H1 (cell line): Measurements from ENCODE around the gene C17orf107. TPM values are rescaled to one million over a fixed set of nuclear protein-coding genes. Genes with fewer than 3 reads are reported as not detected.

Source experiments
- CTCF ChIA-PET: fragments of 300-600 bp; sonication (Branson Sonifier 250); formaldehyde crosslinking; loops from one replicate; lab custom pipeline; 2021; ENCODE audit not compliant: partially characterized antibody; lab: Charles Lee
- POLR2A ChIA-PET: fragments of 300-600 bp; sonication (Branson Sonifier 250); formaldehyde crosslinking; loops from one replicate; lab custom pipeline; 2021; ENCODE audit warnings: inconsistent platforms; ENCODE audit not compliant: partially characterized antibody; lab: Charles Lee
- DNase-seq, 2 experiments: peaks; one replicate each; pipeline versions ENCODE4 v3.0.0 to v3.0.0-alpha.2; 2010 to 2022; ENCODE audit warnings: low spot score in 2 of 2, low read depth in 1 of 2, mixed read lengths in 1 of 2
- FAIRE-seq: peaks from 2 replicates; lab custom pipeline; 2011; peaks lifted over from hg19 to GRCh38; lab: Jason Lieb, UNC
- H2AFZ ChIP-seq: 2 replicates; pipeline ENCODE4 v1.8.1; 2012; ENCODE audit warnings: low read length, inconsistent platforms
- H2AK5ac ChIP-seq: 2 replicates; pipeline ENCODE4 v1.6.1; 2013; ENCODE audit warnings: low read depth, low read length
- H2BK120ac ChIP-seq: replicated peaks from 2 replicates; pipeline ENCODE3; 2013; ENCODE audit warnings: low read depth, low read length, inconsistent platforms
- H2BK12ac ChIP-seq: 2 replicates; pipeline ENCODE4 v1.6.1; 2013; ENCODE audit warnings: low read depth, low read length
- H2BK15ac ChIP-seq: 2 replicates; pipeline ENCODE4 v1.6.1; 2013; ENCODE audit warnings: low read length
- H2BK20ac ChIP-seq: 2 replicates; pipeline ENCODE4 v1.6.1; 2013; ENCODE audit warnings: low read length
- H2BK5ac ChIP-seq: 2 replicates; pipeline ENCODE4 v1.6.1; 2013; ENCODE audit warnings: low read depth, low read length
- H3K14ac ChIP-seq: 2 replicates; pipeline ENCODE4 v1.6.1; 2013; ENCODE audit warnings: inconsistent platforms; ENCODE audit not compliant: insufficient read length
- H3K18ac ChIP-seq: 2 replicates; pipeline ENCODE4 v1.6.1; 2013; ENCODE audit warnings: low read length; ENCODE audit errors: extremely low read depth
- H3K23ac ChIP-seq: 2 replicates; pipeline ENCODE4 v1.6.1; 2013; ENCODE audit warnings: inconsistent platforms; ENCODE audit not compliant: insufficient read length
- H3K23me2 ChIP-seq: 2 replicates; pipeline ENCODE4 v1.6.1; 2013; ENCODE audit warnings: low read depth, low read length
- H3K27ac ChIP-seq: 2 replicates; pipeline ENCODE4 v1.6.1; 2011; ENCODE audit warnings: low read depth, low read length, inconsistent platforms
- H3K27me3 ChIP-seq, 4 experiments: replicated peaks in 1 of 4; 1 replicate in 1 of 4; 2 replicates in 3 of 4; pipeline versions ENCODE4 v1.6.1 to v1.8.1; 2011 to 2013; ENCODE audit warnings: low read length in 3 of 4, mild to moderate bottlenecking in 3 of 4, inconsistent platforms in 2 of 4, mixed read lengths in 2 of 4, moderate library complexity in 1 of 4; ENCODE audit not compliant: control insufficient read depth in 3 of 4, insufficient read depth in 3 of 4; ENCODE audit errors: extremely low read depth in 1 of 4
- H3K36me3 ChIP-seq, 4 experiments: 2 replicates each; pipeline versions ENCODE4 v1.6.1 to v1.8.1; 2011 to 2013; ENCODE audit warnings: mild to moderate bottlenecking in 4 of 4, low read length in 3 of 4, moderate library complexity in 2 of 4, control low read depth in 1 of 4, inconsistent platforms in 1 of 4; ENCODE audit not compliant: insufficient read depth in 4 of 4, control insufficient read depth in 2 of 4
- H3K4ac ChIP-seq: replicated peaks from 2 replicates; pipeline ENCODE3; 2013; ENCODE audit warnings: low read length, low read depth, mixed read lengths, inconsistent platforms; ENCODE audit not compliant: insufficient read length
- H3K4me1 ChIP-seq, 4 experiments: replicated peaks in 1 of 4; 1 replicate in 1 of 4; 2 replicates in 3 of 4; pipeline versions ENCODE4 v1.6.1 to v1.8.1; 2011 to 2013; ENCODE audit warnings: low read length in 3 of 4, inconsistent platforms in 2 of 4, mixed read lengths in 1 of 4; ENCODE audit not compliant: insufficient read depth in 4 of 4, control insufficient read depth in 3 of 4
- H3K4me2 ChIP-seq, 2 experiments: 2 replicates each; pipeline versions ENCODE4 v1.6.1 to v1.8.1; 2011 to 2013; ENCODE audit warnings: low read depth in 2 of 2, low read length in 2 of 2, control low read depth in 1 of 2, inconsistent platforms in 1 of 2, mild to moderate bottlenecking in 1 of 2; ENCODE audit not compliant: insufficient read depth in 1 of 2
- H3K4me3 ChIP-seq, 4 experiments: fragments of 200-600, 300-600 bp in 1 of 4; sonication (generic), shearing (Covaris generic), sonication (Bioruptor Twin) in 1 of 4; 2 replicates each; pipeline versions ENCODE4 v1.5.1 to v1.8.1; 2011 to 2016; ENCODE audit warnings: low read length in 4 of 4, low read depth in 3 of 4, control low read depth in 2 of 4, inconsistent platforms in 2 of 4, mild to moderate bottlenecking in 2 of 4, mixed read lengths in 1 of 4, moderate library complexity in 1 of 4; ENCODE audit not compliant: insufficient read depth in 2 of 4; ENCODE audit errors: extremely low read depth in 1 of 4
- H3K56ac ChIP-seq: replicated peaks from 2 replicates; pipeline ENCODE3; 2013; ENCODE audit warnings: low read depth, mild to moderate bottlenecking, mixed read lengths, low read length, inconsistent platforms; ENCODE audit not compliant: insufficient read length
- H3K79me1 ChIP-seq: 2 replicates; pipeline ENCODE4 v1.6.1; 2013; ENCODE audit warnings: low read depth, low read length, control low read depth
- H3K79me2 ChIP-seq, 2 experiments: 2 replicates each; pipeline versions ENCODE4 v1.6.1 to v1.8.1; 2012 to 2013; ENCODE audit warnings: low read length in 2 of 2, mild to moderate bottlenecking in 2 of 2, inconsistent platforms in 1 of 2; ENCODE audit not compliant: insufficient read depth in 2 of 2, control insufficient read depth in 1 of 2
- H3K9ac ChIP-seq, 4 experiments: replicated peaks in 1 of 4; 1 replicate in 1 of 4; 2 replicates in 3 of 4; pipeline versions ENCODE4 v1.6.1 to v1.8.1; 2011 to 2013; ENCODE audit warnings: low read depth in 3 of 4, low read length in 3 of 4, control low read depth in 2 of 4, mild to moderate bottlenecking in 2 of 4, moderate library complexity in 2 of 4, inconsistent platforms in 1 of 4; ENCODE audit errors: extremely low read depth in 1 of 4
- H3K9me3 ChIP-seq, 2 experiments: 2 replicates each; pipeline versions ENCODE4 v1.6.1 to v1.8.1; 2012 to 2013; ENCODE audit warnings: mild to moderate bottlenecking in 2 of 2, moderate library complexity in 2 of 2, control low read depth in 1 of 2, inconsistent platforms in 1 of 2, low read depth in 1 of 2, low read length in 1 of 2, mixed read lengths in 1 of 2; ENCODE audit not compliant: insufficient read depth in 2 of 2
- H4K20me1 ChIP-seq, 2 experiments: replicated peaks in 1 of 2; 2 replicates each; pipeline versions ENCODE3 to v1.8.1; 2011 to 2013; ENCODE audit warnings: inconsistent platforms in 2 of 2, low read length in 2 of 2, mild to moderate bottlenecking in 1 of 2; ENCODE audit not compliant: insufficient read depth in 2 of 2, control insufficient read depth in 1 of 2
- H4K5ac ChIP-seq: 2 replicates; pipeline ENCODE4 v1.6.1; 2013; ENCODE audit warnings: low read length, low read depth, mixed read lengths, inconsistent platforms; ENCODE audit not compliant: insufficient read length
- H4K8ac ChIP-seq: 2 replicates; pipeline ENCODE4 v1.8.0; 2013; ENCODE audit warnings: mild to moderate bottlenecking, moderate library complexity, low read length, inconsistent platforms; ENCODE audit not compliant: insufficient read depth; ENCODE audit errors: extremely low read depth
- H4K91ac ChIP-seq: replicated peaks from 2 replicates; pipeline ENCODE3; 2013; ENCODE audit warnings: low read length, mixed read lengths, inconsistent platforms; ENCODE audit not compliant: insufficient read length
- BACH1 ChIP-seq: IDR thresholded peaks from 2 replicates; pipeline ENCODE4 v1.6.1; 2012; ENCODE audit warnings: low read length, improper control_type of control experiment
- SP4 ChIP-seq: IDR thresholded peaks from 2 replicates; pipeline ENCODE4 v1.6.1; 2012; ENCODE audit warnings: low read length, inconsistent platforms
- TAF1 ChIP-seq: IDR thresholded peaks from 2 replicates; pipeline ENCODE4 v1.6.1; 2011; ENCODE audit warnings: mild to moderate bottlenecking, low read depth, low read length
- ZNF274 ChIP-seq: IDR thresholded peaks from 2 replicates; pipeline ENCODE4 v1.7.0; 2012; ENCODE audit warnings: low read length, borderline replicate concordance; ENCODE audit errors: extremely low read depth
- WGBS, 2 experiments: shearing (Covaris generic) in 1 of 2; methylation state at CpG; one replicate each; pipeline versions ENCODE4 v1.1.6 to v1.1.7; 2013 to 2015; ENCODE audit warnings: low lambda C conversion rate in 2 of 2, mixed read lengths in 2 of 2, inconsistent platforms in 1 of 2, low coverage in 1 of 2, missing lambda C conversion rate in 1 of 2; ENCODE audit not compliant: insufficient replicate concordance in 2 of 2, insufficient coverage in 1 of 2, insufficient read length in 1 of 2; ENCODE audit errors: extremely low coverage in 1 of 2, missing lambda C conversion rate in 1 of 2; 5-methylcytosine and 5-hydroxymethylcytosine counted together
- polyA plus RNA-seq, 7 experiments: library from polyadenylated mRNA; depleted of rRNA in 3 of 7; stranded (reverse) in 5 of 7; unstranded in 2 of 7; fragments of >200 nt in 5 of 7; fragments of 200-250 nt in 2 of 7; gene quantifications; 1 replicate in 5 of 7; 2 replicates in 1 of 7; 4 replicates in 1 of 7; pipeline versions ENCODE4 v1.2.1 to v1.2.3, GENCODE V29; 2011 to 2013; ENCODE audit warnings: missing spikeins in 2 of 7, mixed read lengths in 2 of 7
- total RNA-seq: library from RNA; stranded (reverse); fragmentation: NEBNext Ultra II Directional; extraction: Animal tissue kit (Norgen Biotek cat#: 25700); gene quantifications from 2 replicates; pipeline ENCODE4 v1.2.1, GENCODE V29; 2021

The C17orf107 gene
- total and polyA plus RNA-seq, 2 of the 8 experiments (the other 6 are each of a cell fraction or from before 2014, with no cell fraction given): 0.39 to 0.45 TPM

GRCh38 chr17:4879601-4880000 is 19.7 kb upstream of the C17orf107 start:
- Histone ChIP-seq H2AFZ (no peak overlapping the region), H3K27me3 (no peaks in the 10 kb centered on the region), H3K18ac (no peak overlapping the region), H3K23ac (no peak overlapping the region), H2BK20ac (no peak overlapping the region), H3K4me2 (no peak overlapping the region), H3K9me3 (no peaks in the 10 kb centered on the region), H2AK5ac (no peak overlapping the region), H3K23me2 (no peaks in the 10 kb centered on the region), H3K56ac (no peak overlapping the region), H2BK15ac (no peak overlapping the region), H3K4me3 (no peak overlapping the region), H3K4ac (no peak overlapping the region), H4K91ac (no peak overlapping the region), H3K27ac (no peak overlapping the region), H2BK5ac (no peak overlapping the region), H4K8ac (no peak overlapping the region; the same call in 1 of the 2 replicates), H3K36me3 (peaks cover 0 to 6% (median 5%) of the 10 kb centered on the region in 4 experiments; a peak in 3 of 8 replicates), H2BK120ac (no peak overlapping the region), H3K79me2 (peaks cover 0 to 2% of the 10 kb centered on the region in 2 experiments; a peak in 1 of 4 replicates), H3K9ac (no peak overlapping the region), H2BK12ac (no peak overlapping the region), H3K4me1 (peaks cover 0 to 4% (median 1%) of the 10 kb centered on the region in 4 experiments; a peak in 3 of 7 replicates), H4K20me1 (no peaks in the 10 kb centered on the region), H4K5ac (no peak overlapping the region), H3K79me1 (peaks cover under 1% of the 10 kb centered on the region; the same call in 1 of the 2 replicates), H3K14ac (no peak overlapping the region)
- TF ChIP-seq ZNF274 (no peak), SP4 (no peak), BACH1 (no peak), TAF1 (no peak)
- CTCF ChIA-PET: interaction anchor here (0.8 to 6.2 kb wide), 9 partner anchors 12 to 285 kb away, joined by 3 to 55 read pairs (median 14); partner anchors contain the start of genes C17orf107, GLTPD2, PLD2 and VMO1
- DNase-seq (no peak), FAIRE-seq (no peak)
- 89% methylated on average over 4 of the region's 4 CpGs; no CpG with 5 or more reads in 1 of the 2 experiments for WGBS, 2 experiments
- POLR2A ChIA-PET: interaction anchor here (0.6 to 1.4 kb wide), 2 partner anchors 72 to 148 kb away, joined by 3 to 5 read pairs; partner anchors contain the start of gene PLD2
